Epithelial cell of proximal tubule (primary cell): ENCODE measurements around the gene RIMBP2. TPM values are rescaled to one million over a fixed set of nuclear protein-coding genes. Genes with fewer than 3 reads are reported as not detected.

Experiments used
- DNase-seq: peaks from one replicate; pipeline ENCODE4 v3.0.0-alpha.2; 2011; ENCODE audit warnings: low read depth
- H3K4me3 ChIP-seq: 2 replicates; pipeline ENCODE4 v1.5.1; 2011; ENCODE audit warnings: low read depth, mild to moderate bottlenecking, low read length
- total RNA-seq: library from RNA; depleted of rRNA; stranded (reverse); fragments of >200 nt; gene quantifications from 2 replicates; pipeline ENCODE4 v1.2.3, GENCODE V29; 2015
- TF ChIP-seq, protein P1 (sequence below): conservative IDR thresholded peaks from 2 replicates; pipeline ENCODE4 v1.5.1; 2012; ENCODE audit warnings: low read depth, mild to moderate bottlenecking, low read length

The RIMBP2 gene
- total RNA-seq, 1 donor from 2014 or later, result 0.98 TPM

DNA sequence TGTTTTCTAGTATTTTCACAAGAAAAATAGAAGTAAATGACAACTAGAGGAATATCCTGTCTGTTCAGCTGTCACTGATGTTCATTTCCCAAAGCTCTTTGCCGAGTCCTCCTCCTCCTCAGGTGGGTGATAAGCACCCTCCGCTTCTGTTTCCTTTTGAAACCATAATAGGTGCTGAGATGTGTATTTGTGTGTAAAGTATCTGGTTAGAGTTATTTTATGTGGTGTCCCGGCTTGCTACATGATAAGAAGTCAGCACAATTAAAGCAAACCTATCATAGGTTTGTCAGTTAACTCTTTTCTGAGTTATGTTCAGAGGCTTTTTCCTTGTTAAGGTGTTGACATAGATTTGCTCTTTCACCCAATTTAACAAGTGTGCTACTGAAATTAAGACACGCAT lies 296.0 kb downstream of the RIMBP2 start:
- H3K4me3 ChIP-seq, result no peak overlapping the region
- TF ChIP-seq, protein P1, sequence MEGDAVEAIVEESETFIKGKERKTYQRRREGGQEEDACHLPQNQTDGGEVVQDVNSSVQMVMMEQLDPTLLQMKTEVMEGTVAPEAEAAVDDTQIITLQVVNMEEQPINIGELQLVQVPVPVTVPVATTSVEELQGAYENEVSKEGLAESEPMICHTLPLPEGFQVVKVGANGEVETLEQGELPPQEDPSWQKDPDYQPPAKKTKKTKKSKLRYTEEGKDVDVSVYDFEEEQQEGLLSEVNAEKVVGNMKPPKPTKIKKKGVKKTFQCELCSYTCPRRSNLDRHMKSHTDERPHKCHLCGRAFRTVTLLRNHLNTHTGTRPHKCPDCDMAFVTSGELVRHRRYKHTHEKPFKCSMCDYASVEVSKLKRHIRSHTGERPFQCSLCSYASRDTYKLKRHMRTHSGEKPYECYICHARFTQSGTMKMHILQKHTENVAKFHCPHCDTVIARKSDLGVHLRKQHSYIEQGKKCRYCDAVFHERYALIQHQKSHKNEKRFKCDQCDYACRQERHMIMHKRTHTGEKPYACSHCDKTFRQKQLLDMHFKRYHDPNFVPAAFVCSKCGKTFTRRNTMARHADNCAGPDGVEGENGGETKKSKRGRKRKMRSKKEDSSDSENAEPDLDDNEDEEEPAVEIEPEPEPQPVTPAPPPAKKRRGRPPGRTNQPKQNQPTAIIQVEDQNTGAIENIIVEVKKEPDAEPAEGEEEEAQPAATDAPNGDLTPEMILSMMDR, result no peak
- no peak for DNase-seq

DNA sequence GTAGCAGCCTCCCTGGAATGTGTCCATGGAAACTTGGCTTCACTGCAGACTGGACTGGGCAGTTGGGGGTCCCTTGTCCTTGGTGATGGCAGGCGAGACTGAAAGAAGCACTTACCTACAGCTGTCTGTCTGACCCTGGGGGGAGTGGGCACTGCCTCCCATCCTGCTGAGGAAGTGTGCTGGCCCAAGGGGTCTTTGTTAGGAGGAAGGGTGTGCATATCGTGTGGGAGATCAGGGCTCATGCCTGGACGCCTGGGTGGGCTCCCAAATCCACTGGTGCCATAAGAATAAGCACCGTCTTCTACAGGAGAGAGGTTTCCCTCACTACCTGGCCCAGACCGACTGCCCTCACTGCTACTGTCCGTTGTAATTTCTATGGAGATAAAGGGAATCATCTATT lies 297.0 kb downstream of the RIMBP2 start:
- no peak overlapping the region for H3K4me3 ChIP-seq

DNA sequence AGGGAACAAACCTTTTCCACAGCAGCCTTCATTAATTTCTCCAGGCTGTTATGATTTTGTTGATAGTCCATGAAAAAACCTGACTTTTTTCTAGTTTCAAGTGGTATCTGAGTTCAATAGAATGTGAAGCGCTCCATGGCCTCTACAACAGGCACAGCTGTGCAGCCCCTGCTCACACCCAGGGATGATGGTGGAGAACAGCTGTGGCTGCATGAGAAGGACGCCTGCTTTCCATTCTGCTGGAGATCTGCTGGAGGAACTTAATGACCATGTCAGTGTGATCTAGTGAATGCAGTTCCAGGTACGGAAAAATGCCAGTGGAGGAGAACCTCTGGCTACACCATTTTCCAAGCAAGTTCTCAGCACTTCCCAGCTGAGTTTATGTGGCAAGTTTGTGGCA lies 297.8 kb downstream of the RIMBP2 start:
- no peak for DNase-seq
- no peak overlapping the region for H3K4me3 ChIP-seq
- TF ChIP-seq, protein P1, result no peak

More for the DNA sequence above, 297.0 kb downstream of the RIMBP2 start:
- TF ChIP-seq, protein P1, result no peak
- no peak for DNase-seq

DNA sequence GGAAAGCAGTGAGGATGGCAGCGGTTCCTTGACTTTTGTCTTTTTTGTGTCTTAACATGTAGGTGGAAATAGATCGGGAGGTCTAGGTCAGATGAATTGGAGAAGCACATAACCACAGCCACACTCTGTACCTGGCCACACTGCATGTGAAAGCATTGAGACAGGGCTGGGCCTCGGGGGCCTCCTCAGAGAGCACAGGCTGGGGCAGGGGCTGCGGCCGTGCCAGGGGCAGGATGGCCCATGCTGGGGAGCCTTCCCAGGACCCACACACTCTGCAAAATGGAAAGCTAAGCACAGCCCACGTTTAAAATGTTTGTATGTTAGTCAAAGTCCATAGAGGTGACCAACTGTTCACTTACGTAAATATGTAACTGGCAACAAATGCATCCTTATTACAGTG lies 301.7 kb downstream of the RIMBP2 start:
- no peak overlapping the region for H3K4me3 ChIP-seq
- TF ChIP-seq, protein P1, result no peak
- no peak for DNase-seq

DNA sequence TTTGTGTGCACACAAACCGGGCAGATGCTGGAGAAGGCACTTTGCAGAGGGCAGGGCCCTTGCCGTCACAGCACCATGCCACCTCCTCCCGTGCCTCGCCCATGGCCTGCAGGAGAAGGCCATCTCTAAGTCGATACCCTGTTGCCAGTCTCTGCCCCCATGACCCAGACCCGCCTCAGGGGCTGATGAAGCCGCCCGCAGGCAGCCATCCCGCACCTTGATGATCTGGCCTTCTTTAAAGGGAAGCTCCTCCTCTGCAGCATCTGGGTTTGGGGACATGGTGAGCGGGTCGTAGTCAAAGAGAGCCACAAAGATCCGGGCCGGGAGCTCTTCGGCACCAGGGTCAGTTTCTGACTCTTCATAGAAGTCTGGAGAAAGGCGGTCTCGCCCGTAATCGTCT lies 302.2 kb downstream of the RIMBP2 start:
- TF ChIP-seq, protein P1, result no peak
- no peak for DNase-seq
- H3K4me3 ChIP-seq, result no peak overlapping the region

DNA sequence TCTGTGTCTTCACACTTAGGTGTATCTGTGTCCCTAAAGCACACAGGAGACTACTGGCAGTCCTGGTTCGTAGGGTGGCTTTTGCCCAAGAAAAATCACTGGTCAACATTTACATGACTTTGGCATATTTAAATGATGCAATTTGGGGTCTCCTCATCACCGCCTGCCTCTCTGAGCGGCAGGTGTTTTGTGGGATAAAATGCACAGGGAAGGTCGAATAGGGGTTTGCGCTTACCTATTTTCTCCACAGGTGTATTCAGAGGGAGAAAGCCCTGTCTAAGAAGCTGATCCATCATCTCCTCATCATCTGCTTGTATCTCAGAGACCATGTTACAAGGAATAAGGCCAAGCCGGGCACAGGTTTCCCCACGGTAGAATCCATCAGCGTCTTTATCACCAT lies 303.7 kb downstream of the RIMBP2 start:
- TF ChIP-seq, protein P1, result no peak
- H3K4me3 ChIP-seq, result no peak overlapping the region
- no peak for DNase-seq

DNA sequence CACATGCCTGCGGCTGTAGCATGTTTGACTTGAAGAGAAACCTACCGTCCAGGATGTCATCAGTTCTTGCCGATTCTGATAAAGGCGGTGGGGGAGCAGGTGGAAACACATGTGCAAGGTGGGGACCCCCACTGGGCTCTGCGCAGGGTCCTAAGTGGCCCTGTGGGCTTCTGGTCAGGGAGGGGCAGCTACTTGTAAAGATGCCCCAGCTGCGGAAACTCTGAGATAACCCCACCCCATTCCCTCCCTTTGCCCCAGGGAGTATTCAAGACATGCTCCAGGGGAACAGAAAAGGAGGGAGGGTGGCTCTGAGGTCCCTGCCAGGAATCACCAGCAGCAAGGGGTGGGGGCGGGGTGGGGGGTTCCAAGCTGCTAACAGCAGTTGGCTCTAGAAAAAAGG lies 310.8 kb downstream of the RIMBP2 start:
- H3K4me3 ChIP-seq, result no peak overlapping the region
- TF ChIP-seq, protein P1, result no peak
- DNase-seq, result no peak
